Measurements from ENCODE around the gene DEDD.
A peak's percentile ranks its signal among the peaks of the same experiment; 100 is the strongest.

The DEDD gene

GRCh38 chr1:161114556-161114955 lies 17.9 kb downstream of the DEDD start:
- H3K36me3 ChIP-seq (ENCODE audit: low read depth) = peaks cover 56% of the 10 kb centered on the region
- peaks cover 26% of the 10 kb centered on the region for H3K4me1 ChIP-seq (ENCODE audit: insufficient read depth, poor library complexity, severe bottlenecking)
- ATAC-seq (ENCODE audit: low read depth) (no peak), DNase-seq (ENCODE audit: low spot score) (no peak)
- H3K27me3 ChIP-seq (ENCODE audit: insufficient read depth, poor library complexity, severe bottlenecking) = no peaks in the 10 kb centered on the region
- no peaks in the 10 kb centered on the region for H3K9me3 ChIP-seq (ENCODE audit: severe bottlenecking)
- no peak for TF ChIP-seq CTCF (IDR thresholded peaks at IDR 0.05; ENCODE audit: poor library complexity, severe bottlenecking)
- H3K27ac ChIP-seq (ENCODE audit: poor library complexity, severe bottlenecking) = peak overlapping the region; percentile 75
- H3K4me3 ChIP-seq (ENCODE audit: severe bottlenecking) = no peak overlapping the region

GRCh38 chr1:161113915-161114314 lies 18.6 kb downstream of the DEDD start:
- peak overlapping the region; percentile 75 for H3K27ac ChIP-seq (ENCODE audit: poor library complexity, severe bottlenecking)
- TF ChIP-seq CTCF (IDR thresholded peaks at IDR 0.05; ENCODE audit: poor library complexity, severe bottlenecking) = no peak
- H3K4me1 ChIP-seq (ENCODE audit: insufficient read depth, poor library complexity, severe bottlenecking) = peaks cover 19% of the 10 kb centered on the region
- peaks cover 56% of the 10 kb centered on the region for H3K36me3 ChIP-seq (ENCODE audit: low read depth)
- no peaks in the 10 kb centered on the region for H3K27me3 ChIP-seq (ENCODE audit: insufficient read depth, poor library complexity, severe bottlenecking)
- DNase-seq (ENCODE audit: low spot score) (no peak), ATAC-seq (ENCODE audit: low read depth) (no peak)
- no peaks in the 10 kb centered on the region for H3K9me3 ChIP-seq (ENCODE audit: severe bottlenecking)
- no peak overlapping the region for H3K4me3 ChIP-seq (ENCODE audit: severe bottlenecking)

- Histone ChIP-seq H3K4me1 (ENCODE audit: insufficient read depth, poor library complexity, severe bottlenecking) (peaks cover 12% of the 10 kb centered on the region), H3K27ac (ENCODE audit: poor library complexity, severe bottlenecking) (no peak overlapping the region), H3K36me3 (ENCODE audit: low read depth) (peaks cover 62% of the 10 kb centered on the region), H3K4me3 (ENCODE audit: severe bottlenecking) (no peak overlapping the region), H3K9me3 (ENCODE audit: severe bottlenecking) (no peaks in the 10 kb centered on the region), H3K27me3 (ENCODE audit: insufficient read depth, poor library complexity, severe bottlenecking) (no peaks in the 10 kb centered on the region)
- no peak for ATAC-seq (ENCODE audit: low read depth)
- DNase-seq (ENCODE audit: low spot score) = no peak
- no peak for TF ChIP-seq CTCF (IDR thresholded peaks at IDR 0.05; ENCODE audit: poor library complexity, severe bottlenecking)
Observed at GRCh38 chr1:161111527-161111926, 20.9 kb downstream of the DEDD start.

- DNase-seq (ENCODE audit: low spot score) (no peak), ATAC-seq (ENCODE audit: low read depth) (no peak)
- Histone ChIP-seq H3K4me1 (ENCODE audit: insufficient read depth, poor library complexity, severe bottlenecking) (peaks cover 10% of the 10 kb centered on the region), H3K4me3 (ENCODE audit: severe bottlenecking) (no peak overlapping the region), H3K9me3 (ENCODE audit: severe bottlenecking) (no peaks in the 10 kb centered on the region), H3K27ac (ENCODE audit: poor library complexity, severe bottlenecking) (no peak overlapping the region), H3K27me3 (ENCODE audit: insufficient read depth, poor library complexity, severe bottlenecking) (no peaks in the 10 kb centered on the region), H3K36me3 (ENCODE audit: low read depth) (peaks cover 62% of the 10 kb centered on the region)
- no peak for TF ChIP-seq CTCF (IDR thresholded peaks at IDR 0.05; ENCODE audit: poor library complexity, severe bottlenecking)
Observed at GRCh38 chr1:161111117-161111516, 21.4 kb downstream of the DEDD start.

- Histone ChIP-seq H3K4me3 (ENCODE audit: severe bottlenecking) (no peak overlapping the region), H3K9me3 (ENCODE audit: severe bottlenecking) (no peaks in the 10 kb centered on the region), H3K36me3 (ENCODE audit: low read depth) (peaks cover 53% of the 10 kb centered on the region), H3K27me3 (ENCODE audit: insufficient read depth, poor library complexity, severe bottlenecking) (no peaks in the 10 kb centered on the region), H3K27ac (ENCODE audit: poor library complexity, severe bottlenecking) (no peak overlapping the region), H3K4me1 (ENCODE audit: insufficient read depth, poor library complexity, severe bottlenecking) (peaks cover 5% of the 10 kb centered on the region)
- ATAC-seq (ENCODE audit: low read depth) (no peak), DNase-seq (ENCODE audit: low spot score) (no peak)
- no peak for TF ChIP-seq CTCF (IDR thresholded peaks at IDR 0.05; ENCODE audit: poor library complexity, severe bottlenecking)
Observed at GRCh38 chr1:161106431-161106830, 26.0 kb downstream of the DEDD start.

Data from RWPE2 (cell line).